ENCODE data around the gene CFHR5.
"Not testable (repeated sequence)": the region's sequence is repeated elsewhere in the genome, so short reads cannot be mapped to it uniquely, and the experiment has no call there.

The CFHR5 gene

GRCh38 chr1:196977278-196977677 is at the start of gene CFHR5:
CFHR5 (plus strand) TSS chr1:196977556; CDS start chr1:196977665, 109 bp downstream.
- no peaks in the 10 kb centered on the region for H3K79me2 ChIP-seq
- H3K36me3 ChIP-seq (ENCODE audit: control insufficient read depth, insufficient read depth, low read length): no peaks in the 10 kb centered on the region
- no peak within 1 kb of the TSS for H3K4me2 ChIP-seq (ENCODE audit: low read length)
- H3K4me3 ChIP-seq (ENCODE audit: low read depth, low read length): no peak within 1 kb of the TSS
- no peaks in the 10 kb centered on the region for H3K27me3 ChIP-seq (ENCODE audit: control insufficient read depth, insufficient read depth, low read length)
- no peak within 1 kb of the TSS for H3K27ac ChIP-seq
- no peak for TF ChIP-seq CTCF (IDR thresholded peaks at IDR 0.05)
- H2AFZ ChIP-seq: no peak within 1 kb of the TSS
- no peaks in the 10 kb centered on the region for H3K9me3 ChIP-seq (ENCODE audit: control insufficient read depth, low read length)
- H3K9ac ChIP-seq: no peak within 1 kb of the TSS
- no peaks in the 10 kb centered on the region for H3K4me1 ChIP-seq

GRCh38 chr1:196932853-196933252 is 44.5 kb upstream of the CFHR5 start:
- H3K27me3 ChIP-seq (ENCODE audit: control insufficient read depth, insufficient read depth, low read length); H3K4me2 ChIP-seq (ENCODE audit: low read length); H3K4me1 ChIP-seq; H2AFZ ChIP-seq; H3K27ac ChIP-seq; H3K4me3 ChIP-seq (ENCODE audit: low read depth, low read length); H3K79me2 ChIP-seq; H3K9me3 ChIP-seq (ENCODE audit: control insufficient read depth, low read length); H3K36me3 ChIP-seq (ENCODE audit: control insufficient read depth, insufficient read depth, low read length); H3K9ac ChIP-seq: not testable (repeated sequence)

GRCh38 chr1:196933531-196934189 is 43.7 kb upstream of the CFHR5 start:
- TF ChIP-seq CTCF (IDR thresholded peaks at IDR 0.05): no peak
- Histone ChIP-seq H3K79me2 (no peaks in the 10 kb centered on the region), H3K27ac (no peak overlapping the region), H2AFZ (no peak overlapping the region), H3K4me3 (ENCODE audit: low read depth, low read length) (no peak overlapping the region), H3K4me1 (no peaks in the 10 kb centered on the region), H3K36me3 (ENCODE audit: control insufficient read depth, insufficient read depth, low read length) (no peaks in the 10 kb centered on the region), H3K27me3 (ENCODE audit: control insufficient read depth, insufficient read depth, low read length) (no peaks in the 10 kb centered on the region), H3K4me2 (ENCODE audit: low read length) (no peak overlapping the region), H3K9me3 (ENCODE audit: control insufficient read depth, low read length) (no peaks in the 10 kb centered on the region), H3K9ac (no peak overlapping the region)

- not testable (repeated sequence) for H3K27ac ChIP-seq; H3K27me3 ChIP-seq (ENCODE audit: control insufficient read depth, insufficient read depth, low read length); H3K4me1 ChIP-seq
Measured at GRCh38 chr1:196941474-196941873, 35.9 kb upstream of the CFHR5 start.

GRCh38 chr1:196943568-196943967 is 33.8 kb upstream of the CFHR5 start, which contains the start of gene CFHR2:
CFHR2 (plus strand) TSS chr1:196943738; CDS start chr1:196943881, 143 bp downstream.
- not testable (repeated sequence) for H3K27ac ChIP-seq; H3K4me3 ChIP-seq (ENCODE audit: low read depth, low read length); H3K4me1 ChIP-seq; H3K9ac ChIP-seq; H3K27me3 ChIP-seq (ENCODE audit: control insufficient read depth, insufficient read depth, low read length); H3K9me3 ChIP-seq (ENCODE audit: control insufficient read depth, low read length); H3K36me3 ChIP-seq (ENCODE audit: control insufficient read depth, insufficient read depth, low read length); H3K4me2 ChIP-seq (ENCODE audit: low read length); H2AFZ ChIP-seq; H3K79me2 ChIP-seq

More at GRCh38 chr1:196941474-196941873, 35.9 kb upstream of the CFHR5 start:
- not testable (repeated sequence) for H3K9ac ChIP-seq; H3K4me3 ChIP-seq (ENCODE audit: low read depth, low read length); H3K9me3 ChIP-seq (ENCODE audit: control insufficient read depth, low read length); H3K36me3 ChIP-seq (ENCODE audit: control insufficient read depth, insufficient read depth, low read length); H3K79me2 ChIP-seq; H2AFZ ChIP-seq; H3K4me2 ChIP-seq (ENCODE audit: low read length)

- no peaks in the 10 kb centered on the region for H3K9me3 ChIP-seq (ENCODE audit: control insufficient read depth, low read length)
- no peak overlapping the region for H3K4me3 ChIP-seq (ENCODE audit: low read depth, low read length)
- no peak overlapping the region for H2AFZ ChIP-seq
- TF ChIP-seq CTCF (IDR thresholded peaks at IDR 0.05): no peak
- H3K27ac ChIP-seq: no peak overlapping the region
- H3K27me3 ChIP-seq (ENCODE audit: control insufficient read depth, insufficient read depth, low read length): no peaks in the 10 kb centered on the region
- no peak overlapping the region for H3K4me2 ChIP-seq (ENCODE audit: low read length)
- H3K79me2 ChIP-seq: no peaks in the 10 kb centered on the region
- H3K4me1 ChIP-seq: no peaks in the 10 kb centered on the region
- no peaks in the 10 kb centered on the region for H3K36me3 ChIP-seq (ENCODE audit: control insufficient read depth, insufficient read depth, low read length)
- H3K9ac ChIP-seq: no peak overlapping the region
Measured at GRCh38 chr1:196951711-196952394, 25.5 kb upstream of the CFHR5 start.

Data from parathyroid adenoma (tissue), 2 donors.